Measurements from ENCODE around the gene MRTFA. TPM values are rescaled to one million over a fixed set of nuclear protein-coding genes. Genes with fewer than 3 reads are reported as not detected.

The MRTFA gene
- total RNA-seq, 1 experiment from 2014 or later: 28.0 TPM

- Histone ChIP-seq H3K4me3 (replicated peaks in 1 of 2; ENCODE audit: low read depth in 1 of 2, low read length in 2 of 2) (no peak overlapping the region), H3K36me3 (ENCODE audit: control insufficient read depth in 1 of 2, insufficient read depth in 2 of 2, low read length in 2 of 2) (no peaks in the 10 kb centered on the region), H3K9me3 (ENCODE audit: control insufficient read depth in 1 of 2, insufficient read depth in 1 of 2, low read depth in 1 of 2, low read length in 2 of 2) (no peaks in the 10 kb centered on the region), H3K27ac (ENCODE audit: low read depth, low read length) (no peak overlapping the region), H3K27me3 (ENCODE audit: insufficient read depth, low read length) (no peaks in the 10 kb centered on the region), H3K9ac (ENCODE audit: low read length) (peak overlapping the region; percentile 87; the same call in 1 of the 2 replicates), H3K4me2 (ENCODE audit: low read length) (peak overlapping the region; percentile 90), H3K79me2 (ENCODE audit: insufficient read depth, low read length) (peaks cover 3% of the 10 kb centered on the region; the same call in 1 of the 2 replicates), H3K4me1 (ENCODE audit: control insufficient read depth in 1 of 2, insufficient read depth in 2 of 2, low read length in 2 of 2) (peaks cover 8 to 37% of the 10 kb centered on the region in 2 experiments), H4K20me1 (ENCODE audit: insufficient read depth) (no peaks in the 10 kb centered on the region), H3K9me2 (ENCODE audit: insufficient read depth) (no peaks in the 10 kb centered on the region), H2AFZ (ENCODE audit: low read depth, low read length, poor library complexity, severe bottlenecking) (no peak overlapping the region)
- DNase-seq (ENCODE audit: low read depth, low spot score): no peak
- CTCF ChIA-PET: interaction anchor here (1.1 kb wide), 1 partner anchor 246 kb away, joined by 4 read pairs; no protein-coding TSS in a partner anchor
- ATAC-seq: no peak
- BruUV-seq (replicated peaks): no TSS peak
- RAD21 ChIA-PET (ENCODE audit: low non-redundant PET in 1 of 2, low total read pairs in 2 of 2, uncharacterized antibody in 2 of 2, unreplicated experiment in 2 of 2): no interaction called here
- POLR2A ChIA-PET: interaction anchor here (0.7 kb wide), 1 partner anchor 58 kb away, joined by 6 read pairs; no protein-coding TSS in a partner anchor
- TF ChIP-seq RAD21 (IDR thresholded peaks at IDR 0.05; ENCODE audit: low read depth) (no peak), ZBTB33 (IDR thresholded peaks at IDR 0.05; ENCODE audit: extremely low read depth, insufficient replicate concordance, low read length) (no peak), SRF (IDR thresholded peaks at IDR 0.05; ENCODE audit: low read depth) (no peak), CTCF (IDR thresholded peaks at IDR 0.05 in 2 of 3, conservative IDR thresholded peaks at IDR 0.05 in 1 of 3; ENCODE audit: borderline replicate concordance in 1 of 3, insufficient read depth in 1 of 3, low read depth in 2 of 3, low read length in 2 of 3) (no peak)
- intact Hi-C loops (cut with micrococcal nuclease): loop anchor here (10.0 kb wide), 1 partner anchor 241 kb away; no protein-coding TSS in a partner anchor
Measured at GRCh38 chr22:40653361-40653760, 16.8 kb upstream of the MRTFA start.
